ENCODE data around the gene SBF2.

DNA sequence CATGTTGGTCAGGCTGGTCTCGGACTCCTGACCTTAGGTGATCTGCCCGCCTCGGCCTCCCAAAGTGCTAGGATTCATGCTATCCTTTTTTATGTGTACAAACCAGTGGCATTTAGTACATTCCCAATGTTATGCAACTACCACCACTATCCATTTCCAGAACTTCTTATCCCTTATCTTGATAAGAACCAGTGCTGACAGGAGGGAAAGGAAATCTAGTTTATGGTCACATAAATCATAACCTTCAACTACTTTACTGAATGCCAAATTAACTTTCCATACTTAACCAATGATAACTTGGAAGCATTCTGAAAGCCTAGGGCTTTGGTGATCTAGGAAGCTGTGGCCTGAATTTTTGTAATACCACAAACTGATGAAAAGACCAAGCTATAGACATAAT, 459.7 kb downstream of the SBF2 start:
- TF ChIP-seq, protein P1, sequence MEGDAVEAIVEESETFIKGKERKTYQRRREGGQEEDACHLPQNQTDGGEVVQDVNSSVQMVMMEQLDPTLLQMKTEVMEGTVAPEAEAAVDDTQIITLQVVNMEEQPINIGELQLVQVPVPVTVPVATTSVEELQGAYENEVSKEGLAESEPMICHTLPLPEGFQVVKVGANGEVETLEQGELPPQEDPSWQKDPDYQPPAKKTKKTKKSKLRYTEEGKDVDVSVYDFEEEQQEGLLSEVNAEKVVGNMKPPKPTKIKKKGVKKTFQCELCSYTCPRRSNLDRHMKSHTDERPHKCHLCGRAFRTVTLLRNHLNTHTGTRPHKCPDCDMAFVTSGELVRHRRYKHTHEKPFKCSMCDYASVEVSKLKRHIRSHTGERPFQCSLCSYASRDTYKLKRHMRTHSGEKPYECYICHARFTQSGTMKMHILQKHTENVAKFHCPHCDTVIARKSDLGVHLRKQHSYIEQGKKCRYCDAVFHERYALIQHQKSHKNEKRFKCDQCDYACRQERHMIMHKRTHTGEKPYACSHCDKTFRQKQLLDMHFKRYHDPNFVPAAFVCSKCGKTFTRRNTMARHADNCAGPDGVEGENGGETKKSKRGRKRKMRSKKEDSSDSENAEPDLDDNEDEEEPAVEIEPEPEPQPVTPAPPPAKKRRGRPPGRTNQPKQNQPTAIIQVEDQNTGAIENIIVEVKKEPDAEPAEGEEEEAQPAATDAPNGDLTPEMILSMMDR (IDR thresholded peaks at IDR 0.05) = no peak
- TF ChIP-seq POLR2AphosphoS5 (IDR thresholded peaks at IDR 0.05) = no peak
- TF ChIP-seq POLR2A (IDR thresholded peaks at IDR 0.05) = no peak

Measured in gastroesophageal sphincter (tissue), 3 donors.